Fibroblast of lung (primary cell): ENCODE measurements around the gene MANEAL. TPM values are rescaled to one million over a fixed set of nuclear protein-coding genes. Genes with fewer than 3 reads are reported as not detected.

ENCODE experiments used
- DNase-seq, 2 donors: peaks; one replicate each; pipeline versions ENCODE4 v3.0.0 to v3.0.0-alpha.2; 2010; ENCODE audit warnings: low read depth in 2 of 2
- H2AFZ ChIP-seq: 2 replicates; pipeline ENCODE4 v1.5.1; 2012; ENCODE audit warnings: low read length, control low read depth, inconsistent platforms
- H3K27ac ChIP-seq: 2 replicates; pipeline ENCODE4 v1.5.1; 2011; ENCODE audit warnings: low read length, control low read depth; ENCODE audit not compliant: insufficient read depth
- H3K27me3 ChIP-seq: 2 replicates; pipeline ENCODE4 v1.5.1; 2011; ENCODE audit warnings: mild to moderate bottlenecking, low read length; ENCODE audit not compliant: control insufficient read depth, insufficient read depth
- H3K36me3 ChIP-seq: 2 replicates; pipeline ENCODE4 v1.5.1; 2011; ENCODE audit warnings: low read length; ENCODE audit not compliant: control insufficient read depth, insufficient read depth
- H3K4me1 ChIP-seq: 2 replicates; pipeline ENCODE4 v1.5.1; 2011; ENCODE audit warnings: low read length; ENCODE audit not compliant: control insufficient read depth, insufficient read depth; ENCODE audit errors: extremely low read depth
- H3K4me2 ChIP-seq: 2 replicates; pipeline ENCODE4 v1.5.1; 2011; ENCODE audit warnings: low read length, control low read depth; ENCODE audit not compliant: insufficient read depth; ENCODE audit errors: extremely low read depth
- H3K4me3 ChIP-seq, 4 experiments: fragments of 200-600 bp in 1 of 4; sonication (generic) in 1 of 4; replicated peaks in 1 of 4; 2 replicates each; pipeline ENCODE4 v1.5.1; 2011 to 2016; ENCODE audit warnings: low read length in 4 of 4, low read depth in 3 of 4, mild to moderate bottlenecking in 3 of 4, control low read depth in 2 of 4, inconsistent platforms in 1 of 4, mixed read lengths in 1 of 4; ENCODE audit not compliant: insufficient read depth in 1 of 4; ENCODE audit errors: control extremely low read depth in 1 of 4
- H3K79me2 ChIP-seq: 2 replicates; pipeline ENCODE4 v1.5.1; 2012; ENCODE audit warnings: mild to moderate bottlenecking, low read length, inconsistent platforms; ENCODE audit not compliant: control insufficient read depth, insufficient read depth
- H3K9ac ChIP-seq: 2 replicates; pipeline ENCODE4 v1.5.1; 2011; ENCODE audit warnings: mild to moderate bottlenecking, low read length, control low read depth; ENCODE audit not compliant: insufficient read depth
- H3K9me3 ChIP-seq: 2 replicates; pipeline ENCODE4 v1.5.1; 2012; ENCODE audit warnings: low read depth, low read length; ENCODE audit not compliant: control insufficient read depth, insufficient read depth
- H4K20me1 ChIP-seq: 2 replicates; pipeline ENCODE4 v1.5.1; 2011; ENCODE audit warnings: low read length; ENCODE audit not compliant: control insufficient read depth, insufficient read depth; ENCODE audit errors: extremely low read depth
- CTCF ChIP-seq, 2 donors: IDR thresholded peaks in 1 of 2; conservative IDR thresholded peaks in 1 of 2; 1 replicate in 1 of 2; 2 replicates in 1 of 2; pipeline ENCODE4 v1.5.1; 2011 to 2012; ENCODE audit warnings: low read length in 2 of 2, control low read depth in 1 of 2, inconsistent platforms in 1 of 2, low read depth in 1 of 2, mild to moderate bottlenecking in 1 of 2
- EZH2 ChIP-seq: IDR thresholded peaks from 2 replicates; pipeline ENCODE4 v1.5.1; 2012; ENCODE audit warnings: low read length, control low read depth, mild to moderate bottlenecking; ENCODE audit errors: missing control alignments
- polyA plus RNA-seq, 2 donors: library from polyadenylated mRNA; depleted of rRNA in 1 of 2; stranded (reverse) in 1 of 2; unstranded in 1 of 2; fragments of >200 nt; gene quantifications; 2 replicates each; pipeline ENCODE4 v1.2.1, GENCODE V29; 2011 to 2012; ENCODE audit warnings: missing spikeins in 1 of 2
- total RNA-seq: library from RNA; depleted of rRNA; stranded (reverse); fragments of >200 nt; gene quantifications from 2 replicates; pipeline ENCODE4 v1.2.1, GENCODE V29; 2014

Gene MANEAL
- total and polyA plus RNA-seq, 2 donors (not counting 1 experiment from before 2014, with no cell fraction given), result 0.50 to 0.79 TPM

- TF ChIP-seq CTCF (conservative IDR thresholded peaks at IDR 0.05 in 1 of 2, IDR thresholded peaks at IDR 0.05 in 1 of 2; ENCODE audit: low read depth in 1 of 2, low read length in 2 of 2), result no peak
- no peak for TF ChIP-seq EZH2
- Histone ChIP-seq H2AFZ (no peak overlapping the region), H4K20me1 (no peaks in the 10 kb centered on the region), H3K79me2 (no peaks in the 10 kb centered on the region), H3K27ac (no peak overlapping the region), H3K9ac (no peak overlapping the region), H3K36me3 (no peaks in the 10 kb centered on the region), H3K4me3 (no peak overlapping the region), H3K27me3 (peaks cover 11% of the 10 kb centered on the region), H3K9me3 (no peaks in the 10 kb centered on the region), H3K4me1 (no peaks in the 10 kb centered on the region), H3K4me2 (no peak overlapping the region)
- no peak for DNase-seq
These were observed 532 bp upstream of the MANEAL start for GRCh38 chr1:37792943-37793686.

- DNase-seq, result no peak
- Histone ChIP-seq H3K79me2 (no peaks in the 10 kb centered on the region), H3K36me3 (no peaks in the 10 kb centered on the region), H3K27ac (no peak overlapping the region), H3K9me3 (no peaks in the 10 kb centered on the region), H3K4me2 (no peak overlapping the region), H2AFZ (no peak overlapping the region), H3K4me3 (peak overlapping the region in 1 of 4 experiments; percentile 20), H3K4me1 (no peaks in the 10 kb centered on the region), H3K9ac (no peak overlapping the region), H3K27me3 (peaks cover 11% of the 10 kb centered on the region), H4K20me1 (no peaks in the 10 kb centered on the region)
- TF ChIP-seq CTCF (conservative IDR thresholded peaks at IDR 0.05 in 1 of 2, IDR thresholded peaks at IDR 0.05 in 1 of 2; ENCODE audit: low read depth in 1 of 2, low read length in 2 of 2) (no peak), EZH2 (no peak)
These were observed 1.0 kb downstream of the MANEAL start for GRCh38 chr1:37794372-37795339.
